ENCODE results near the gene RNFT2. TPM values are rescaled to one million over a fixed set of nuclear protein-coding genes. Genes with fewer than 3 reads are reported as not detected.

Gene RNFT2, protein sequence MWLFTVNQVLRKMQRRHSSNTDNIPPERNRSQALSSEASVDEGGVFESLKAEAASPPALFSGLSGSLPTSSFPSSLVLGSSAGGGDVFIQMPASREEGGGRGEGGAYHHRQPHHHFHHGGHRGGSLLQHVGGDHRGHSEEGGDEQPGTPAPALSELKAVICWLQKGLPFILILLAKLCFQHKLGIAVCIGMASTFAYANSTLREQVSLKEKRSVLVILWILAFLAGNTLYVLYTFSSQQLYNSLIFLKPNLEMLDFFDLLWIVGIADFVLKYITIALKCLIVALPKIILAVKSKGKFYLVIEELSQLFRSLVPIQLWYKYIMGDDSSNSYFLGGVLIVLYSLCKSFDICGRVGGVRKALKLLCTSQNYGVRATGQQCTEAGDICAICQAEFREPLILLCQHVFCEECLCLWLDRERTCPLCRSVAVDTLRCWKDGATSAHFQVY
- 1.3 TPM for total RNA-seq
- 1 to 10 TPM in 7 of 8 donors, under 1 TPM in 1; 0.88 to 2.1 (median 1.5) TPM for polyA plus RNA-seq (ENCODE audit: insufficient read depth in 1 of 8, insufficient read length in 8 of 8, low replicate concordance in 1 of 8)
- long read RNA-seq, donor 1, partial matches to known transcripts, result 0 of 1 reads
- long read RNA-seq, donor 1, other reads (novel, unspliced or antisense), result 0 of 1 reads
- long read RNA-seq, donor 2, result 0 reads
- long read RNA-seq, donor 3, result 0 reads
- long read RNA-seq, donor 4, partial matches to known transcripts, result 0 of 1 reads
- long read RNA-seq, donor 4, other reads (novel, unspliced or antisense), result 0 of 1 reads
- long read RNA-seq, donor 5, result 0 reads
- long read RNA-seq, donor 6, result 0 reads
- long read RNA-seq, donor 7, result 0 reads
- long read RNA-seq, donor 8, result 0 reads
- long read RNA-seq, donor 9, result 0 reads
- long read RNA-seq, donor 10, result 0 reads
- long read RNA-seq, donor 11, result 0 reads

DNA sequence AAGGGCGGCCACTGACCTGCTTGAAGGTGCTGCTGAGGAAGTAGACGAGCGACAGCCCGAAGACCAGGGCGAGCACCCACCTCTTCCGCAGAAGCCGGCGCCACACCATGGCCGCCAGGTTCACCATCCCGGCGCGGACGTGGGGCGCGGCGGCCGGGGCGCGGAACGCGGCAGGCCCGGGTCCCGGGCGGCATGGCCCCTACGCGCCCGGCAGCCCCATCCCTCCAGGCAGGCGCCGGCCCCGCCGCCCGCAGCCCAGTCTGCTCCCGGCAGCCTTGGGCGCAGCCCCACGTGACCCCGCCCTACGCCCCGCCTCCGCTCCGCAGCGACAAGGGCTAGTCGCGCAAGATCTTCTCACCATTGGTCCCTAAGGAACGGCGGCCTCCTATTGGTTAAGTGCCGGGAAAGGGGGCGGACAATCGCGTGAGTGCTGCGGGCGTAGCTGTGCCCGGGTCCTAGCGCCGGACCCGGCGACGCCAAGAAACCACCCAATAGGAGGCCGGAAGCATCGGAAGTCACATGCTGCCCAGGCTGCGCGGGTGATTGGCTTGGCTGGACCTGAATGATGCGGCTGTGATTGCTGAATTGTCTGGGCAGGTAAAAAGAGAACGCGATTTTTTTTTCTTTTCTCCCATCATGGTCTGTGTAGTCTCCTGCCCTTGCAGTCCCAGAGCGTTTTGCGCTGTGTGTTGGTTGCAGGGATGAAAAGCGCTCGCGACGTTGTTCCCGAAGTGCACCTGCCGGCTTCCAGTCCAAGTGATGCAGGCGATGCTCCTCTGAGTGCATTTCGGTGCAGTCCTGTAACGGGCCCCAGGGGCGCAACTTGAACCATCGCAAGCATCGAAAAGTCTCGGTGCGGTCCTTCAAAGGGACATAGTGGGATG lies at the start of gene RNFT2, which contains the start of gene SPRING1:
Gene RNFT2 (plus strand): TSS at position 542 of the 884 bp plus-strand sequence. CDS start 2,183 bp downstream, outside the sequence.
Gene SPRING1 (minus strand): TSS at position 296 of the 884 bp plus-strand sequence. CDS start 169 bp downstream, at position 127.
- no peaks in the 10 kb centered on the region for H3K9me3 ChIP-seq (replicated peaks; ENCODE audit: control insufficient read depth, low read depth, low read length)
- peaks cover 13% of the 10 kb centered on the region for H3K4me1 ChIP-seq (ENCODE audit: control insufficient read depth, insufficient read depth, low read length)
- H3K27ac ChIP-seq (ENCODE audit: low read length), result no peak within 1 kb of the TSS
- peak; percentile 100 for DNase-seq
- peak within 1 kb of the TSS; percentile 65 for H3K4me3 ChIP-seq (ENCODE audit: low read length)
- peaks cover 6% of the 10 kb centered on the region for H3K36me3 ChIP-seq (ENCODE audit: control insufficient read depth, insufficient read depth, low read length)
- WGBS (ENCODE audit: insufficient coverage), result under 1% methylated on average over 74 of the region's 80 CpGs
- H3K27me3 ChIP-seq (ENCODE audit: control insufficient read depth, insufficient read depth, low read length), result no peaks in the 10 kb centered on the region

DNA sequence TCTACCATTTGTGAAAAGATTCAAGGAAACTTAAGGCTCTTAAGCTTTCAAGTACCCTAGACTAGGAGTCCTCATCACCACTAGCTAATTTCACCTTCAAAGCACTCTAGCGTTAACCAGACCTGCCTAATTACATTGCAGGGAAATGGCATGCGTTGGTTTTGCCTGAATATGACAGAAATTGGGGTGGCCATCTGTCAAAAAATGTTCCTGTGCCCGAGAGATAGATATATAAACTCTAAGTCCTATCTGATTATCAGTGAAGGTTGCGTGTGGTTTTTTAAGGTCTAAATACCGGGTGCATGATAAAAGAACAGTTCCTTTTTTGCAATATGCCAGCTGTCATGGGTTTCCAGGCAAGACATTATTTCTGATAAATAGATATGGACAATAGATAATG lies 48.6 kb upstream of the RNFT2 start:
- DNase-seq, result no peak
- no CpG with 5 or more reads among the region's 5 CpGs for WGBS (ENCODE audit: insufficient coverage)
- H3K27ac ChIP-seq (ENCODE audit: low read length), result no peak overlapping the region
- peaks cover 13% of the 10 kb centered on the region for H3K4me1 ChIP-seq (ENCODE audit: control insufficient read depth, insufficient read depth, low read length)
- no peaks in the 10 kb centered on the region for H3K36me3 ChIP-seq (ENCODE audit: control insufficient read depth, insufficient read depth, low read length)
- H3K4me3 ChIP-seq (ENCODE audit: low read length), result no peak overlapping the region
- no peaks in the 10 kb centered on the region for H3K9me3 ChIP-seq (replicated peaks; ENCODE audit: control insufficient read depth, low read depth, low read length)
- peaks cover 19% of the 10 kb centered on the region for H3K27me3 ChIP-seq (ENCODE audit: control insufficient read depth, insufficient read depth, low read length)

DNA sequence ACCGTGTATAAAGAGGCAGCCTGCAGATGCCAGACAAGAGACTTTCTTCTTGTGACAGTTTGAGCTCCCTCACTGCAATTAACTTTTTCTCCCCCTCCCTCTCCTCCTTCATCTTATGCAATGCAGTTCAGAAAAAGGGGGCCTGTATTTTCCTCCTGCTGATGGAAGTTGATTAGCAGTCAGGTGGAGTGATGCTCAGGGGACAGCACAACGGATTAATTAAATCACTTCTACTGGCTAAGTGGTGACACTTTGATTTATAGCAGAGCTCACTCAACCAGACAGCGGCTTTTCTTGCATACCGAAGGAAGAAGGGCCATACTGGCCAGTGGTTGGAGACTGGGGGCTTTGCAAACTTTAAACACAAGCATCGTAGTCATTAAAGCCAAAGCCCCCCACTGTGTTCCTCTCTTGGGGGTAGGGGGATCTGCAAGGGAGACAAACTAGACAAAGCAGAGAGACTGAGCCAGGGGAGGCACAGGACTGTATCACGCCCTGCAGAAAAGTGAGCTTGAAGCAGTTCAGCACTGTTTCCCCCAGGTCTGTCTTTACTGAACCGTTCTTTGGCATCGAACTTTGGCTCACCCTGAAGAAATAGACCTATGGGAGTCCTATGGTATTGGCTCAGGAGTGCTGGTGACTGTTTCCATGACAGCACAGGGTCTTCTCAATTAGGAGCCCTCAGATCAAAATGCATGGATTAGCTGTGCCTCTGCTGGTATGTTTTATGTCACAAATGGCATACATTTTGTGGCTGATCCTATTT lies 48.0 kb upstream of the RNFT2 start:
- 24% methylated on average over 4 of the region's 8 CpGs for WGBS (ENCODE audit: insufficient coverage)
- Histone ChIP-seq H3K9me3 (replicated peaks; ENCODE audit: control insufficient read depth, low read depth, low read length) (no peaks in the 10 kb centered on the region), H3K4me3 (ENCODE audit: low read length) (no peak overlapping the region), H3K27me3 (ENCODE audit: control insufficient read depth, insufficient read depth, low read length) (peaks cover 24% of the 10 kb centered on the region), H3K27ac (ENCODE audit: low read length) (no peak overlapping the region), H3K4me1 (ENCODE audit: control insufficient read depth, insufficient read depth, low read length) (peaks cover 13% of the 10 kb centered on the region), H3K36me3 (ENCODE audit: control insufficient read depth, insufficient read depth, low read length) (no peaks in the 10 kb centered on the region)
- DNase-seq, result no peak

DNA sequence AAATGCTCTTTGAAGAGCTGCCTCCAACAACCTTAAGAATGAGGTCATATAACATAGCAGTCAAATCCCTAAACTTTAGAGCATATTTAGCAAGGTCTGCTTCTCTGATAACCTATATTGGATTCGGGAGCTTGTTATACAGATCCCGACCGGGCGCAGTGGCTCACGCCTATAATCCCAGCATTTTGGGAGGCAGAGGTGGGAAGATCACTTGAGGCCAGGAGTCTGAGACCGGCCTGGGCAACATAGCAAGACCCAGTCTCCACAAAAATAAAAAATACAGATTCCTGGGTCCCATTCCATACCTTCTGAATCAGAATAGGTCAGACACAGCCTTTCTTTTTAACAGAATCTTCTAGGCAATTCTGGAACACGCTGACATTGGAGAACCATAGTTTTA lies 46.9 kb upstream of the RNFT2 start:
- WGBS (ENCODE audit: insufficient coverage), result 80% methylated on average over 1 of the region's 7 CpGs
- Histone ChIP-seq H3K4me3 (ENCODE audit: low read length) (no peak overlapping the region), H3K4me1 (ENCODE audit: control insufficient read depth, insufficient read depth, low read length) (peaks cover 13% of the 10 kb centered on the region), H3K27ac (ENCODE audit: low read length) (no peak overlapping the region), H3K9me3 (replicated peaks; ENCODE audit: control insufficient read depth, low read depth, low read length) (no peaks in the 10 kb centered on the region), H3K36me3 (ENCODE audit: control insufficient read depth, insufficient read depth, low read length) (no peaks in the 10 kb centered on the region), H3K27me3 (ENCODE audit: control insufficient read depth, insufficient read depth, low read length) (peaks cover 25% of the 10 kb centered on the region)
- no peak for DNase-seq

DNA sequence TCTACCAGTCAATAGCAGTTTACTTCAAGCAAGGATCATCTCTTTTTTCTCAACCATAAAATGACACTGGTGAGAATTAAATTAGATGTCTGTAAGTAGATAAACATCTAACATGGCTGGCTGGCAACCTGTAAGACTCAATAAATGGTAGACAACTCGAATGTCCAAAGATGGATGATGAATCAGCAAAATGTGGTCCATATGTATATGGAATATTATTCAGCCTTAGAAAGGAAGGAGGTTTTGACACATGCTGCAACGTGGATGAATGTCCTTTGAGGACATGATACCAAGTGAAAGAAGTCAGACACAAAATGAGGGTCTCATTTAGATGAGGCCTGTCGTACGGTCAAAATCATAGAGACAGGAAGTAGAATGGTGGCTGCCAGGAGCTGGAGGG lies 46.5 kb upstream of the RNFT2 start:
- DNase-seq, result no peak

DNA sequence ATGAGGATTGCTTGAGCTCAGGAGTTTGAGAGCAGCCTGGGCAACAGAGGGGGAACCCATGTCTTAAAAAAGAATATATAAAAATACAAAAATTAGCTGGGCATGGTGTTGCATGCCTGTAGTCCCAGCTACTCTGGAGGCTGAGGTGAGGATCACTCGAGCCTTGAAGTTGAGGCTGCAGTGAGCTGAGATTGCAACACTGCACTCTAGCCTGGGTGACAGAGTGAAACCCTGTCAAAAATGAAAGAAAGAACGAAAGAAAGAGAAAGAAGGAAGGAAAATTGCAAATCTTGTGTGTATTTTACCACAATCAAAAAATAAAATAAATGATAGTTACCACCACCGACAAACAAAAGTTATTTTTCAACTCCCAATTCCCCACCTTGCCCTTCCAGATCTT lies 45.5 kb upstream of the RNFT2 start:
- peaks cover 13% of the 10 kb centered on the region for H3K4me1 ChIP-seq (ENCODE audit: control insufficient read depth, insufficient read depth, low read length)
- no peaks in the 10 kb centered on the region for H3K9me3 ChIP-seq (replicated peaks; ENCODE audit: control insufficient read depth, low read depth, low read length)
- no peak overlapping the region for H3K4me3 ChIP-seq (ENCODE audit: low read length)
- peaks cover 28% of the 10 kb centered on the region for H3K27me3 ChIP-seq (ENCODE audit: control insufficient read depth, insufficient read depth, low read length)
- no peak overlapping the region for H3K27ac ChIP-seq (ENCODE audit: low read length)
- 86% methylated on average over 1 of the region's 3 CpGs for WGBS (ENCODE audit: insufficient coverage)
- no peaks in the 10 kb centered on the region for H3K36me3 ChIP-seq (ENCODE audit: control insufficient read depth, insufficient read depth, low read length)
- no peak for DNase-seq

More for the DNA sequence above, 46.5 kb upstream of the RNFT2 start:
- Histone ChIP-seq H3K27ac (ENCODE audit: low read length) (no peak overlapping the region), H3K36me3 (ENCODE audit: control insufficient read depth, insufficient read depth, low read length) (no peaks in the 10 kb centered on the region), H3K4me1 (ENCODE audit: control insufficient read depth, insufficient read depth, low read length) (peaks cover 13% of the 10 kb centered on the region), H3K9me3 (replicated peaks; ENCODE audit: control insufficient read depth, low read depth, low read length) (no peaks in the 10 kb centered on the region), H3K27me3 (ENCODE audit: control insufficient read depth, insufficient read depth, low read length) (peaks cover 28% of the 10 kb centered on the region), H3K4me3 (ENCODE audit: low read length) (no peak overlapping the region)
- WGBS (ENCODE audit: insufficient coverage), result 90% methylated on average over 4 of the region's 4 CpGs

DNA sequence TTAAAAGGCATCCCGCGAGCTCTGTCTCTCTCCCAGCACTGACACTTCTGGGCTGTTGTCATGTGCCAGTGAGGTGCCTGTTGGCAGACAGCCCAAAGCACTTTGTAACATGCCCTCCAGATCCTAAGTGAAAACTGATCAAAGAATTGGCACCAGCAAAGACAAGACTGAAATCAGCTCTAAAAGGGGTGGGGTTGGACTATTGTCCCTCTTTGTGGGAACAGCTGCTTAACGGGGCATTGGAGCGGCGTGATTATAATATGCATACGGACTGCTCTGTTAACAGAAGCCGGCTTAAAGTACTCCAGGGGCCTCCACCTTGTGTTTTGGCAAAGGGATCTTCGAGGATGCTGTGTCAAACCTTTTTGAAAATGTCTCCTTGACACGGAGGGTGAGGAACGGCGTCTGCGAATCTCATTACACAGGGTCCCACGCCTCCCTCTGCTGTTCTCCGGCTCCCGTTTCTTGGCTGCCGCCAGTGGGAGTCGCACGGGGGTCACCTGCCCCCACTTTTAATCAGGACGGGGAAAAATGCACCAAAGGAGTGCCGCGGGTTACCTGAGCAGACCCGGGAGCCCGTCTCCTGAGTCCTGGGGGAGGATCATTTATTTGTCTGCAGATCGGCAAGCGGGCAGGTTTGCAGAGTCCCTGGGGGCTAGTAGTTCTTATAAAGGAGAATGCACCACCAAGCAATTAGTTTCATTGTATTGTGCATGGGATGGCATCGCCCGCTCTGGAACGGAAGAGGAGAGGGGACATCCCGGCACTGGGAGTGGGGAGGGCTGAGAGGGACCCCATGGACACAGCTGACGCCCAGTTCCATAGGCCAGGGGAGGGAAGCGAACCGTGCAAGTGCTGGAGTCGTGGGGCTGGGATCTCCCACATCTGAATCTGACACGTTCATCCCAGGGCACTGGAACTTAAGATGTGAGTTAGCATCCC lies 44.6 kb upstream of the RNFT2 start:
- H3K27ac ChIP-seq (ENCODE audit: low read length), result no peak overlapping the region
- DNase-seq, result peak; percentile 32
- H3K4me1 ChIP-seq (ENCODE audit: control insufficient read depth, insufficient read depth, low read length), result peaks cover 13% of the 10 kb centered on the region
- peak overlapping the region; percentile 3 for H3K4me3 ChIP-seq (ENCODE audit: low read length)
- H3K27me3 ChIP-seq (ENCODE audit: control insufficient read depth, insufficient read depth, low read length), result peaks cover 28% of the 10 kb centered on the region
- no peaks in the 10 kb centered on the region for H3K9me3 ChIP-seq (replicated peaks; ENCODE audit: control insufficient read depth, low read depth, low read length)
- no peaks in the 10 kb centered on the region for H3K36me3 ChIP-seq (ENCODE audit: control insufficient read depth, insufficient read depth, low read length)
- 13% methylated on average over 27 of the region's 34 CpGs for WGBS (ENCODE audit: insufficient coverage)

DNA sequence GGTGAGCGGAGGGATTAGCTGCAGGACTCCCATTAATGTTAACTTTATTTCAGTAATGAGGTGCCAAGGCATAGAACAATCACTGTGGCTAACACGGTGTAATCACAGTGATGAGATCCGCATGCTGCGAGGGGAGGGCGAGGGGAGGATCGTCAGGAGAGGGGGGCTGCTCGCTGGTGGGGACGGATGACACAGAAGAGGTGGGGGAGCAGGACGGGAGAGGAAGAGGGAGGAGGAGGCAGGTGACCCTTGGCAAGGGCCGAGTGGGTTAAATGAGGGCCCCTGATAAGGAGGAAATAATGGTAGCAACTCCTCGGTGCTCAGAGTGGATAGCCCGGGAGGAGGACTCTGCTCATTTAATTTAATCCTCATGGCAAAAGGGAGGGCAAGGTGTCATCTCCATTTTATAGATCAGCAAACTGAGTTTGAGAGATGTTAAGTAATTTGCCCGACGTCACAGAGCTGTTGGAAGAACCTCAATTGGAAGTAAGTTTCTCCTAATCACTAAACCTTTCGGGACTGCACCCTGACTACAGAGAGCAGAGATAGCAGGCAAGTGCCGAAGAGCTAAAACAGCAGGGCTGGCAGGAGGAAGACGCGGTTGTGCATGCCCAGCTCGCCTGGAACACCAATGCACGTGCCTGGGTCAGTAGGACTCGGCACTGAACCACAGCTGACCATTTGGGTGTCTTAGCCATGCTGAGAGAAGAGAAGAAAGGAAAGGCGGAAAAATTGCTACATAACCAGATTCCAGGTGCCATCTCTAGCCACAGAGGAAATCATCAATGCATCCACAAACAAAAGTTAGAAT lies 43.3 kb upstream of the RNFT2 start:
- no peak overlapping the region for H3K4me3 ChIP-seq (ENCODE audit: low read length)
- no peaks in the 10 kb centered on the region for H3K9me3 ChIP-seq (replicated peaks; ENCODE audit: control insufficient read depth, low read depth, low read length)
- DNase-seq, result no peak
- no peaks in the 10 kb centered on the region for H3K36me3 ChIP-seq (ENCODE audit: control insufficient read depth, insufficient read depth, low read length)
- H3K4me1 ChIP-seq (ENCODE audit: control insufficient read depth, insufficient read depth, low read length), result peaks cover 13% of the 10 kb centered on the region
- peaks cover 28% of the 10 kb centered on the region for H3K27me3 ChIP-seq (ENCODE audit: control insufficient read depth, insufficient read depth, low read length)
- 70% methylated on average over 17 of the region's 22 CpGs for WGBS (ENCODE audit: insufficient coverage)
- no peak overlapping the region for H3K27ac ChIP-seq (ENCODE audit: low read length)
